ENCODE data around the gene SMARCA4. TPM values are rescaled to one million over a fixed set of nuclear protein-coding genes. Genes with fewer than 3 reads are reported as not detected.

The SMARCA4 gene
- total RNA-seq, 1 donor from 2014 or later, result 238 TPM

- Mint-ChIP-seq H3K27ac (ENCODE audit: unreplicated experiment) (no peak overlapping the region), H3K4me3 (ENCODE audit: unreplicated experiment) (no peak overlapping the region), H3K9me3 (ENCODE audit: unreplicated experiment) (no peaks in the 10 kb centered on the region), H3K36me3 (ENCODE audit: low read depth, unreplicated experiment) (peaks cover 71% of the 10 kb centered on the region), H3K4me1 (ENCODE audit: unreplicated experiment) (peaks cover 3% of the 10 kb centered on the region), H3K27me3 (ENCODE audit: unreplicated experiment) (peaks cover 6% of the 10 kb centered on the region)
- TF ChIP-seq, protein P1, sequence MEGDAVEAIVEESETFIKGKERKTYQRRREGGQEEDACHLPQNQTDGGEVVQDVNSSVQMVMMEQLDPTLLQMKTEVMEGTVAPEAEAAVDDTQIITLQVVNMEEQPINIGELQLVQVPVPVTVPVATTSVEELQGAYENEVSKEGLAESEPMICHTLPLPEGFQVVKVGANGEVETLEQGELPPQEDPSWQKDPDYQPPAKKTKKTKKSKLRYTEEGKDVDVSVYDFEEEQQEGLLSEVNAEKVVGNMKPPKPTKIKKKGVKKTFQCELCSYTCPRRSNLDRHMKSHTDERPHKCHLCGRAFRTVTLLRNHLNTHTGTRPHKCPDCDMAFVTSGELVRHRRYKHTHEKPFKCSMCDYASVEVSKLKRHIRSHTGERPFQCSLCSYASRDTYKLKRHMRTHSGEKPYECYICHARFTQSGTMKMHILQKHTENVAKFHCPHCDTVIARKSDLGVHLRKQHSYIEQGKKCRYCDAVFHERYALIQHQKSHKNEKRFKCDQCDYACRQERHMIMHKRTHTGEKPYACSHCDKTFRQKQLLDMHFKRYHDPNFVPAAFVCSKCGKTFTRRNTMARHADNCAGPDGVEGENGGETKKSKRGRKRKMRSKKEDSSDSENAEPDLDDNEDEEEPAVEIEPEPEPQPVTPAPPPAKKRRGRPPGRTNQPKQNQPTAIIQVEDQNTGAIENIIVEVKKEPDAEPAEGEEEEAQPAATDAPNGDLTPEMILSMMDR (IDR thresholded peaks at IDR 0.05; ENCODE audit: unreplicated experiment), result no peak
- no peak for DNase-seq (ENCODE audit: low spot score)
These were observed 52.9 kb downstream of the SMARCA4 start for GRCh38 chr19:11013771-11014170.

DNA sequence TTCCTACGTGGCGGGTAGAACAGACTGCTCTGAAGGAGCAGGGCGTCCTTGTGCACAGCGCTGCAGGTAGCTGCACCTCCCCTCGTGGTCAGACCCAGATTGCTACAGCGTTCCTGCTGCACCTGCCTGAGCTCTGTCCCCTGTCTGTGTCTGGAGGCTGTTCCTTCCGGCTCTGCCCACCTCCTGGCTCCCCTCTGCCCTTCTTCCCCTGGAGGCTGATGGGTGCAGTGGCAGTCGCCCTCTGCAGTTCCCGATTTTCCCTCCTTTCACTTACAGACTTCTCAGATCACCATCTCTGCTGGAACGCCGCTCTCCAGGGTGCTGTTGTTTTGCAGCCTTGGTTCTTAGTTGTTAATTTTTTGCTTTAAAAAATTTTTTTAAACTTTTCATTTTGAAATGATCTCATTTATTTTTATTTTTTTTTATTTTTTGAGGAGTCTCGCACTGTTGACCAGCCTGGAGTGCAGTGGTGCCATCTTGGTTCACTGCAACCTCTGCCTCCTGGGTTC, 53.6 kb downstream of the SMARCA4 start:
- DNase-seq (ENCODE audit: low spot score), result no peak
- H3K27ac Mint-ChIP-seq (ENCODE audit: unreplicated experiment), result peak overlapping the region; percentile 77
- TF ChIP-seq, protein P1 (IDR thresholded peaks at IDR 0.05; ENCODE audit: unreplicated experiment), result no peak
- peaks cover 6% of the 10 kb centered on the region for H3K27me3 Mint-ChIP-seq (ENCODE audit: unreplicated experiment)
- peak overlapping the region; percentile 81 for H3K4me3 Mint-ChIP-seq (ENCODE audit: unreplicated experiment)
- H3K36me3 Mint-ChIP-seq (ENCODE audit: low read depth, unreplicated experiment), result peaks cover 73% of the 10 kb centered on the region
- peaks cover 3% of the 10 kb centered on the region for H3K4me1 Mint-ChIP-seq (ENCODE audit: unreplicated experiment)
- no peaks in the 10 kb centered on the region for H3K9me3 Mint-ChIP-seq (ENCODE audit: unreplicated experiment)

GRCh38 chr19:11016631-11017030, 55.8 kb downstream of the SMARCA4 start:
- no peak for DNase-seq (ENCODE audit: low spot score)
- no peaks in the 10 kb centered on the region for H3K9me3 Mint-ChIP-seq (ENCODE audit: unreplicated experiment)
- peaks cover 9% of the 10 kb centered on the region for H3K27me3 Mint-ChIP-seq (ENCODE audit: unreplicated experiment)
- TF ChIP-seq, protein P1 (IDR thresholded peaks at IDR 0.05; ENCODE audit: unreplicated experiment), result no peak
- peaks cover 72% of the 10 kb centered on the region for H3K36me3 Mint-ChIP-seq (ENCODE audit: low read depth, unreplicated experiment)
- H3K4me3 Mint-ChIP-seq (ENCODE audit: unreplicated experiment), result no peak overlapping the region
- peak overlapping the region; percentile 6 for H3K27ac Mint-ChIP-seq (ENCODE audit: unreplicated experiment)
- peaks cover 3% of the 10 kb centered on the region for H3K4me1 Mint-ChIP-seq (ENCODE audit: unreplicated experiment)

GRCh38 chr19:11017275-11018035, 56.6 kb downstream of the SMARCA4 start:
- Mint-ChIP-seq H3K4me1 (ENCODE audit: unreplicated experiment) (peaks cover 3% of the 10 kb centered on the region), H3K27me3 (ENCODE audit: unreplicated experiment) (peaks cover 7% of the 10 kb centered on the region), H3K4me3 (ENCODE audit: unreplicated experiment) (no peak overlapping the region), H3K27ac (ENCODE audit: unreplicated experiment) (no peak overlapping the region), H3K36me3 (ENCODE audit: low read depth, unreplicated experiment) (peaks cover 73% of the 10 kb centered on the region), H3K9me3 (ENCODE audit: unreplicated experiment) (no peaks in the 10 kb centered on the region)
- no peak for DNase-seq (ENCODE audit: low spot score)
- TF ChIP-seq, protein P1 (IDR thresholded peaks at IDR 0.05; ENCODE audit: unreplicated experiment), result no peak

- DNase-seq (ENCODE audit: low spot score), result no peak
These were observed 57.3 kb downstream of the SMARCA4 start for GRCh38 chr19:11018179-11018578.

More at GRCh38 chr19:11018179-11018578, 57.3 kb downstream of the SMARCA4 start:
- no peak overlapping the region for H3K4me3 Mint-ChIP-seq (ENCODE audit: unreplicated experiment)
- TF ChIP-seq, protein P1 (IDR thresholded peaks at IDR 0.05; ENCODE audit: unreplicated experiment), result no peak
- peaks cover 3% of the 10 kb centered on the region for H3K4me1 Mint-ChIP-seq (ENCODE audit: unreplicated experiment)
- no peaks in the 10 kb centered on the region for H3K9me3 Mint-ChIP-seq (ENCODE audit: unreplicated experiment)
- peaks cover 7% of the 10 kb centered on the region for H3K27me3 Mint-ChIP-seq (ENCODE audit: unreplicated experiment)
- no peak overlapping the region for H3K27ac Mint-ChIP-seq (ENCODE audit: unreplicated experiment)
- H3K36me3 Mint-ChIP-seq (ENCODE audit: low read depth, unreplicated experiment), result peaks cover 68% of the 10 kb centered on the region
